ENCODE results near the gene NEU4.
A peak's percentile ranks its signal among the peaks of the same experiment; 100 is the strongest.

The NEU4 gene

DNA sequence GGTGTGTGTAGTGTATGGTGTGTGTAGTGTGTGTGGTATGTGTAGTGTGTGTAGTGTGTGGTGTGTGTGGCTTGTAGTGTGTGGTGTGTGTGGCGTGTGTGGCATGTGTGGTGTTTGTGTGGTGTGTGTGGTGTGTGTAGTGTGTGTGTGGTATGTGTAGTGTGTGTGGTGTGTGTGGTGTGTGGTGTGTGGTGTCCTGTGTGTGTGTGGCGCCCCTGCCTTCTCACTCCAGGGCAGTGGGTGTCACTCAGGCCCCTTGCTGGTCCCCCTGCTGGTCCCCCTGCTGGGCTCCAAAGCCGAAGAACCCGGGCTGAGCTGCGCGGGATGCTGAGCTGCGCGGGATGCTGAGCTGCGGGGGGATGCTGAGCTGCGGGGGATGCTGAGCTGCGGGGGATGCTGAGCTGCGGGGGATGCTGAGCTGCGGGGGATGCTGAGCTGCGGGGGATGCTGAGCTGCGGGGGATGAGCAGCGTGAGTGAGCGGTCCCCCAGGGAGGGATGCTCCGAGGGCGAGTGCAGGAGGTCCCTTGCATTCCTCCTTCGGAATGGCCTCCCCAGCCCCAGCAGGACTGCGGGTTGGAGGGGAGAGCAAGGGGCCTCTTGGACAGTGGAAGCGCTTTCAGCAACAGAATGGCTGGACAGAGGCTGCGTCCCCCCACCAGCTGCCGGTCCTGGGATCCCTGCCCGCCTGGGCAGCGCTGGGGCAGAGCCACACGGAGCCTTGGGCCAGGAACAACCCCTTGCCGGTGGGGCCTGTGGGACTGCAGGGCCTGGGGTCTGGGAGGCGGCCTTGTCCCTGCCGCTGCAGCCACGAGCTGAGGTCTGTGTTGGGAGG lies 57.2 kb downstream of the NEU4 start:
- peak; percentile 65 for DNase-seq

Data from femur (tissue), 1 donor.